Activated T-helper 2 cell treated with anti-CD3 and anti-CD28 coated beads, Interferon-gamma antibody, Interleukin-2, Interleukin-4, amounts not matched to agents 10 μg/mL and 5 μg/mL and 100 μg/mL, durations not matched to agents 14 hours and 24 hours and 36 hours (primary cell): Measurements from ENCODE around the gene TGM2. TPM values are rescaled to one million over a fixed set of nuclear protein-coding genes. Genes with fewer than 3 reads are reported as not detected.

Source experiments
- DNase-seq: peaks from one replicate; pipeline ENCODE4 v3.0.0; 2021; ENCODE audit warnings: low spot score
- H3K27ac Mint-ChIP-seq: one replicate; pipeline ENCODE4 v1.8.0; 2021; ENCODE audit warnings: mixed read lengths
- H3K27me3 Mint-ChIP-seq: one replicate; pipeline ENCODE4 v1.8.0; 2021; ENCODE audit warnings: low read depth, mixed read lengths
- H3K36me3 Mint-ChIP-seq: one replicate; pipeline ENCODE4 v1.8.0; 2021; ENCODE audit warnings: low read depth, mixed read lengths
- H3K4me1 Mint-ChIP-seq: one replicate; pipeline ENCODE4 v1.8.0; 2021; ENCODE audit warnings: low read depth, mixed read lengths
- H3K4me3 Mint-ChIP-seq: one replicate; pipeline ENCODE4 v1.8.0; 2021; ENCODE audit warnings: low read depth, mild to moderate bottlenecking, moderate library complexity, mixed read lengths
- H3K9me3 Mint-ChIP-seq: one replicate; pipeline ENCODE4 v1.8.0; 2021; ENCODE audit warnings: mixed read lengths
- intact Hi-C: fragments of 100-400 bp; cut with micrococcal nuclease; formaldehyde crosslinking; loops from one replicate; pipeline ENCODE4 v1.15.1; 2023
- total RNA-seq: library from RNA; stranded (reverse); gene quantifications from 2 replicates; pipeline ENCODE4 v1.2.3, GENCODE V29; 2022

TGM2 gene
- total RNA-seq, 1 donor from 2014 or later: not detected

DNA sequence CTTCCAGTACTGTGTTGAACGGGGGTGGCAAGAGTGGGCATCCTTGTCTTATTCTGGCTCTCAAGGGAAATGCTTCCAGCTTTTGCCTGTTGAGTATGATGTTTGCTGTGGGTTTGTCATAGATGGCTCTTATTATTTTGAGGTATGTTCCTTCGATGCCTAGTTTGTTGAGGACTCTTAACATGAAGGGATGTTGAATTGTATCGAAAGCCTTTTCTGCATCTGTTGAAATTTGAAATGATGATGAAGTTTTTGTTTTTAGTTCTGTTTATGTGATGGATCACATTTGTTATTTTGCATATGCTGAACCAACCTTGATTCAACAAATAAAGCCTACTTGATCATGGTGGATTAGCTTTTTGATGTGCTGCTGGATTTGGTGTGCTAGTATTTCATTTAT lies 83.5 kb downstream of the TGM2 start:
- peaks cover 10% of the 10 kb centered on the region for H3K9me3 Mint-ChIP-seq
- no peaks in the 10 kb centered on the region for H3K27me3 Mint-ChIP-seq
- H3K27ac Mint-ChIP-seq: no peak overlapping the region
- intact Hi-C loops: no loop called here
- H3K4me1 Mint-ChIP-seq: no peaks in the 10 kb centered on the region
- no peak for DNase-seq
- H3K36me3 Mint-ChIP-seq: peaks cover 64% of the 10 kb centered on the region
- no peak overlapping the region for H3K4me3 Mint-ChIP-seq

DNA sequence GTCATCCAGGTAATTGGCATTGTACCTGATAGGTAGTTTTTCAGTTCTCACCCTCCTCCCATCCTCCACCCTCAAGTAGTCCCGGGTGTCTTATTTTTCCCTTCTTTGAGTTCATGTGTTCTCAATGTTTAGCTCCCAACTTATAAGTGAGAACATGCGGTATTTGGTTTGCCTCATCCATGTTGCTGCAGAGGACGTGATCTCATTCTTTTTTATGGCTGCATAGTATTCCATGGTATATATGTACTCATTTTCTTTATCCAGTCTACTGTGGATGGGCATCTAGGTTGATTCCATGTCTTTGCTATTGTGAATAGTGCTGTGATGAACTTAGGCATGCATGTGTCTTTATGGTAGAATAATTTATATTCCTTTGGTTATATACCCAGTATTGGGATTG lies 85.7 kb downstream of the TGM2 start:
- H3K4me3 Mint-ChIP-seq: no peak overlapping the region
- H3K27ac Mint-ChIP-seq: no peak overlapping the region
- peaks cover 10% of the 10 kb centered on the region for H3K9me3 Mint-ChIP-seq
- H3K36me3 Mint-ChIP-seq: peaks cover 59% of the 10 kb centered on the region
- no peaks in the 10 kb centered on the region for H3K4me1 Mint-ChIP-seq
- no peak for DNase-seq
- intact Hi-C loops: no loop called here
- no peaks in the 10 kb centered on the region for H3K27me3 Mint-ChIP-seq

DNA sequence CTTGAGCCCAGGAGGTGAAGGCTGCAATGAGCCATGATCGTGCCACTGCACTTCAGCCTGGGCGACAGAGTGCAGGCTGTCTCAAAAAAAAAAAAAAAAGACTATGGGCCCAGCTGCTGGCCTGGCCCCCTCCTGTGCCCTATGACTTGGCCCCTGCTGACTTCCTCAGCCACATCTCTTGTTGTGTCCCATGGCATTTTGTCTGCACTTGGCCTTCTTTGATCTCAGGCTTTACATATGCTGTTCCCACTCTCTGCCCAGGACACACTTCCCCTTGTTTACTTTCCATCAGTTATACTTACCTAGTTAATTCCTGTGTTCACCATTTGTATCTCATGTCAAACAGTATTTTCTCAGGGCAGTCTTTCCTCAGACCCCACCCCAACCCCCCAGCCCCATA lies 87.0 kb downstream of the TGM2 start:
- no peak for DNase-seq
- peaks cover 54% of the 10 kb centered on the region for H3K36me3 Mint-ChIP-seq

More for the DNA sequence above, 87.0 kb downstream of the TGM2 start:
- H3K9me3 Mint-ChIP-seq: peaks cover 10% of the 10 kb centered on the region
- intact Hi-C loops: no loop called here
- H3K27me3 Mint-ChIP-seq: no peaks in the 10 kb centered on the region
- no peak overlapping the region for H3K4me3 Mint-ChIP-seq
- H3K27ac Mint-ChIP-seq: no peak overlapping the region
- peaks cover 3% of the 10 kb centered on the region for H3K4me1 Mint-ChIP-seq

Other genes starting within 250 kb of the TGM2 start
- gene TTI1, start 131.8 kb downstream of the TGM2 start, total RNA-seq: 35.7 and 36.7 TPM in 2 replicates
- gene RPRD1B, start 131.5 kb downstream of the TGM2 start, total RNA-seq: 39.4 and 42.6 TPM in 2 replicates
- gene KIAA1755, start 95.5 kb upstream of the TGM2 start, total RNA-seq: not detected in 2 replicates
- gene BPI, start 138.9 kb upstream of the TGM2 start, total RNA-seq: not detected in 2 replicates
- not detected in 2 replicates for gene LBP, start 181.2 kb upstream of the TGM2 start, total RNA-seq